Lung (tissue), 12 donors: ENCODE results near the gene BIRC7. TPM values are rescaled to one million over a fixed set of nuclear protein-coding genes. Genes with fewer than 3 reads are reported as not detected.

Experiments used
- ATAC-seq: fragments of 200-7000 bp; cut with Tn5 transposase; one replicate; pipeline ENCODE4 v1.9.1; 2020; ENCODE audit warnings: moderate number of reproducible peaks; ENCODE audit not compliant: insufficient read depth, low FRiP score
- DNase-seq, 3 donors: peaks; one replicate each; pipeline ENCODE4 v3.0.0-alpha.2; 2013 to 2017
- H3K27ac ChIP-seq, 2 donors: one replicate each; pipeline ENCODE4 v1.5.1; 2013; ENCODE audit warnings: mild to moderate bottlenecking in 2 of 2, moderate library complexity in 2 of 2, control low read depth in 1 of 2, inconsistent platforms in 1 of 2, low read depth in 1 of 2, low read length in 1 of 2
- H3K27me3 ChIP-seq, 3 donors: one replicate each; pipeline ENCODE4 v1.5.1; 2013; ENCODE audit warnings: low read length in 2 of 3; ENCODE audit not compliant: control insufficient read depth in 3 of 3, insufficient read depth in 3 of 3
- H3K36me3 ChIP-seq, 4 donors: one replicate each; pipeline ENCODE4 v1.5.1; 2013; ENCODE audit warnings: low read length in 4 of 4, mild to moderate bottlenecking in 1 of 4, moderate library complexity in 1 of 4; ENCODE audit not compliant: control insufficient read depth in 4 of 4, insufficient read depth in 4 of 4
- H3K4me1 ChIP-seq, 5 donors: one replicate each; pipeline ENCODE4 v1.5.1; 2013; ENCODE audit warnings: low read length in 5 of 5, mild to moderate bottlenecking in 2 of 5, moderate library complexity in 1 of 5; ENCODE audit not compliant: control insufficient read depth in 5 of 5, insufficient read depth in 5 of 5
- H3K4me3 ChIP-seq: one replicate; pipeline ENCODE4 v1.5.1; 2013; ENCODE audit warnings: mild to moderate bottlenecking, control low read depth, moderate library complexity
- H3K9ac ChIP-seq, 2 donors: one replicate each; pipeline ENCODE4 v1.5.1; 2013; ENCODE audit warnings: low read length in 2 of 2, control low read depth in 1 of 2; ENCODE audit not compliant: insufficient read depth in 1 of 2
- H3K9me3 ChIP-seq, 4 donors: one replicate each; pipeline ENCODE4 v1.5.1; 2013; ENCODE audit warnings: low read length in 3 of 4, mild to moderate bottlenecking in 1 of 4, moderate library complexity in 1 of 4; ENCODE audit not compliant: control insufficient read depth in 4 of 4, insufficient read depth in 3 of 4
- WGBS, 2 donors: extraction: QIAGEN DNeasy Blood & Tissue Kit; methylation state at CpG; one replicate each; pipeline ENCODE4 v1.1.7; 2013; 5-methylcytosine and 5-hydroxymethylcytosine counted together
- polyA plus RNA-seq, 2 donors: library from polyadenylated mRNA; stranded (reverse); fragments of 200-250 nt; gene quantifications; one replicate each; pipeline ENCODE4 v1.2.1, GENCODE V29; 2013
- total RNA-seq, 2 donors: library from RNA; depleted of rRNA in 1 of 2; stranded (reverse); fragments of >200 nt in 1 of 2; gene quantifications; one replicate each; pipeline ENCODE4 v1.2.1, GENCODE V29; 2014 to 2021
- TF ChIP-seq, protein P1 (sequence below): IDR thresholded peaks from 2 replicates; pipeline ENCODE4 v1.5.1; 2012; ENCODE audit warnings: mild to moderate bottlenecking; ENCODE audit errors: control extremely low read depth, extremely low read depth
- donor health status: control.
- donor health status: control.
- donor health status: Bipolar disorder and iron deficiency.
- donor health status: healthy.
- donor health status: DM: yes; HTN: yes; CAD: no.

The BIRC7 gene
- total and polyA plus RNA-seq, 4 donors, result 0.57 to 1.2 (median 0.71) TPM; not detected in 1

DNA sequence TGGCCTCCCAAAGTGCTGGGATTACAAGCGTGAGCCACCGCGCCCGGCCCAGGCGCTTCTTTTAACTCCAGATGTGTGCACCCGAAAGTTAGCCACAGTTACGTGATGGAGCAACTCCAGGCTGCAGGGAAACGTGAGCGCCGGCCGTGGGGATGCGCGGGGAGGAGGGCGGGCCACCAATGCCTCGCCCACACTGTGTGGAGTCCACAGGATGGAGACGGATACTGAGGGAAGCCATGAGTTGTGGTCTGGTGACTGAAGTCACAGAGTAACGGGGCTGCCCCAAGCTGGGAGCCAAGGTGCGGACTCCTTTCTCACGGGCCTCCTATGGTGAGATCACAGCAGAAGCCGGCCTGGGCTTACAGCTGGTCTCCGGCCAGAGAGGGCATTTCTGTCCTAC lies 43.0 kb upstream of the BIRC7 start:
- no peak overlapping the region for H3K9ac ChIP-seq
- H3K36me3 ChIP-seq, result peaks cover 6 to 17% (median 12%) of the 10 kb centered on the region in 4 donors
- TF ChIP-seq, protein P1, sequence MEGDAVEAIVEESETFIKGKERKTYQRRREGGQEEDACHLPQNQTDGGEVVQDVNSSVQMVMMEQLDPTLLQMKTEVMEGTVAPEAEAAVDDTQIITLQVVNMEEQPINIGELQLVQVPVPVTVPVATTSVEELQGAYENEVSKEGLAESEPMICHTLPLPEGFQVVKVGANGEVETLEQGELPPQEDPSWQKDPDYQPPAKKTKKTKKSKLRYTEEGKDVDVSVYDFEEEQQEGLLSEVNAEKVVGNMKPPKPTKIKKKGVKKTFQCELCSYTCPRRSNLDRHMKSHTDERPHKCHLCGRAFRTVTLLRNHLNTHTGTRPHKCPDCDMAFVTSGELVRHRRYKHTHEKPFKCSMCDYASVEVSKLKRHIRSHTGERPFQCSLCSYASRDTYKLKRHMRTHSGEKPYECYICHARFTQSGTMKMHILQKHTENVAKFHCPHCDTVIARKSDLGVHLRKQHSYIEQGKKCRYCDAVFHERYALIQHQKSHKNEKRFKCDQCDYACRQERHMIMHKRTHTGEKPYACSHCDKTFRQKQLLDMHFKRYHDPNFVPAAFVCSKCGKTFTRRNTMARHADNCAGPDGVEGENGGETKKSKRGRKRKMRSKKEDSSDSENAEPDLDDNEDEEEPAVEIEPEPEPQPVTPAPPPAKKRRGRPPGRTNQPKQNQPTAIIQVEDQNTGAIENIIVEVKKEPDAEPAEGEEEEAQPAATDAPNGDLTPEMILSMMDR, result no peak
- H3K4me3 ChIP-seq, result no peak overlapping the region
- no peaks in the 10 kb centered on the region for H3K27me3 ChIP-seq
- WGBS, 2 donors, result 92 to 93% methylated on average over 21 of the region's 21 CpGs
- H3K9me3 ChIP-seq, result no peaks in the 10 kb centered on the region
- ATAC-seq (no peak), DNase-seq (no peak)
- H3K27ac ChIP-seq, result no peak overlapping the region
- H3K4me1 ChIP-seq, result peaks cover 0 to 6% (median 0%) of the 10 kb centered on the region in 5 donors

DNA sequence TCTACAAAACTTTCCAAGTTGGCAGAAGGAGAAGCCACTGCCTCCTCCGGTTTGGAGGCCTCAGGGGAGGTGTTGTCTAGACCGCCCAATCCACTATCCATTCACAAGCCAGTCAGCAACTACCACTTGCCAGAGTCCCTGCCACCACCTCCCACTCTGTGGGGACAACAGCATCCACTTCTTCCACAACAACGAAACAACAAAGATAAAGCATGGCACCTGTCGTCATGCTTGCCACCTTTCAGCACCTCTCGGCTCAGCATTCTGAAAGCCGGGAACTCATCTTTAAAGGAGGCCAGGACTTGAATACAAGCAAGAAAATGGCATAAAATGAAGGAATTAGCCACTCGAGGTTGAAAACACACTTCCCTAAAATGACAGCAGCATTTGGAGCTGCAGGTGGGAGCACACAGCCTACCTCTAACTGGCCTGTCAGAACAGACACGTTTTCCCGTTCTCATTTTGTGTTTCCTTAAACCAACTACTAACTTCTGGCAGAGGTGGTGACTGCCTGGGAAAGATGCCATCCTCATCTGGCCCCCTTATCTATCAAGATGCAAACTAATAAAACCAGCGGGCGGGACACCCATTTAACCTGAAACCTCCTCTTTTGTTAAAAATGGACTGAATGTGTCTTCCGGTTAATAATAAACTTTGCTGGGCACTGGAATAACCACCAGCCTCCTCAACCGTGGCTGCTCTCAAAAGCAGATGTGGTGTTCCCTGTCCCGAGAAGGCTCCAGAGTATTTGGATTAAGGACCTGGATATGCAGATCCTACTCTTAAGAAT lies 41.5 kb upstream of the BIRC7 start:
- H3K4me3 ChIP-seq, result no peak overlapping the region
- no peak overlapping the region for H3K27ac ChIP-seq
- ATAC-seq, result no peak
- H3K36me3 ChIP-seq, result peaks cover 6 to 17% (median 12%) of the 10 kb centered on the region in 4 donors
- no peak overlapping the region for H3K9ac ChIP-seq
- DNase-seq, result no peak
- no peaks in the 10 kb centered on the region for H3K27me3 ChIP-seq
- H3K4me1 ChIP-seq, result peaks cover 0 to 8% (median 0%) of the 10 kb centered on the region in 5 donors
- WGBS, 2 donors, result 87 to 88% methylated on average over 14 of the region's 14 CpGs
- TF ChIP-seq, protein P1, result no peak
- H3K9me3 ChIP-seq, result no peaks in the 10 kb centered on the region

DNA sequence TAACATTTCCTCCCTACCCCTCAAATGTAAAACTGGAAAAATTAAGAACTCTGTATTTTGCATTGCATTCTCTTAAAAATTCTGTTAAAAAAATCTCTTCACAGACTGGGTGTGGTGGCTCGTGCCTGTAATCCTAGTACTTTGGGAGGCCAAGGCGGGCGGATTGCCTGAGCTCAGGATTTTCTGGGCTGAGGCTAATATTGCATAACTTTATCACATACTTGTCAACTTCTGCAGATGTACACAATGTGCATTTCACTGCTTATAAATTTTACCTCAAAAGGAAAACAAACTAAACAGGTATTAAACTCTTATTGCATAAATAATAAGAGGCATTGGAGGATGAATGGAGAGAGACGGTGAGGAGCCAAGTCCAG lies 40.9 kb upstream of the BIRC7 start:
- Histone ChIP-seq H3K9ac (no peak overlapping the region), H3K27me3 (no peaks in the 10 kb centered on the region), H3K4me1 (peaks cover 0 to 8% (median 0%) of the 10 kb centered on the region in 5 donors), H3K36me3 (peaks cover 6 to 19% (median 12%) of the 10 kb centered on the region in 4 donors), H3K9me3 (no peaks in the 10 kb centered on the region), H3K27ac (no peak overlapping the region), H3K4me3 (no peak overlapping the region)
- WGBS, 2 donors, result 91 to 94% methylated on average over 4 of the region's 4 CpGs
- no peak for DNase-seq
- TF ChIP-seq, protein P1, result no peak
- no peak for ATAC-seq
